ENCODE measurements around the gene IL22RA1. TPM values are rescaled to one million over a fixed set of nuclear protein-coding genes. Genes with fewer than 3 reads are reported as not detected.

Gene IL22RA1
- polyA plus RNA-seq, 1 donor from 2014 or later, result not detected

DNA sequence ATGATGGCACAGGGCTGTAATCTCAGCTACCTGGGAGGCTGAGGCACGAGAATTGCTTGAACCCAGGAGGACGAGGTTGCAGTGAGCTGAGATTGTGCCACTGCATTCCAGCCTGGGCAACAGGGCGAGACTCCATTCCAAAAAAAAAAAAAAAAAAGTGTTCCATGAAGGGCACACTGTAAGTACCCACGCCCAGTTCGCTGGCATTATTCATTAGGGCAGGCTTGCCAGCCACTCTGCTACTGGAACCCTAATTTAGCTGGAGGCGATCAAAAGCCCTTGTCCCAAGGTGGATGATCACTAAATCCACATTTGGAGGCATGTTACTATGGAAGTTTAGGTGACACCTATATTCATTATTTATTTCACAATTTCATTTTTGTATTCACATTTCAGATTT is 39.1 kb upstream of the IL22RA1 start:
- Histone ChIP-seq H3K27ac (ENCODE audit: low read length) (no peak overlapping the region), H3K79me2 (replicated peaks; ENCODE audit: insufficient read depth, low read length) (no peaks in the 10 kb centered on the region), H3K4me2 (ENCODE audit: low read length) (no peak overlapping the region), H3F3A (ENCODE audit: insufficient read depth, low read length, poor library complexity, severe bottlenecking) (no peaks in the 10 kb centered on the region), H3K4me3 (ENCODE audit: low read length) (no peak overlapping the region), H3K36me3 (ENCODE audit: insufficient read depth, low read length) (no peaks in the 10 kb centered on the region), H2AFZ (ENCODE audit: low read depth, low read length) (no peak overlapping the region), H3K27me3 (ENCODE audit: insufficient read depth, low read depth, low read length) (peaks cover 17% of the 10 kb centered on the region), H3K9ac (ENCODE audit: low read length) (no peak overlapping the region), H3K9me2 (ENCODE audit: insufficient read depth, low read length) (no peaks in the 10 kb centered on the region), H4K20me1 (ENCODE audit: insufficient read depth) (no peaks in the 10 kb centered on the region), H3K9me3 (ENCODE audit: low read length) (no peaks in the 10 kb centered on the region)
- TF ChIP-seq POLR2AphosphoS5 (IDR thresholded peaks at IDR 0.05), result no peak
- TF ChIP-seq RAD21 (conservative IDR thresholded peaks at IDR 0.05), result no peak
- TF ChIP-seq, protein P1, sequence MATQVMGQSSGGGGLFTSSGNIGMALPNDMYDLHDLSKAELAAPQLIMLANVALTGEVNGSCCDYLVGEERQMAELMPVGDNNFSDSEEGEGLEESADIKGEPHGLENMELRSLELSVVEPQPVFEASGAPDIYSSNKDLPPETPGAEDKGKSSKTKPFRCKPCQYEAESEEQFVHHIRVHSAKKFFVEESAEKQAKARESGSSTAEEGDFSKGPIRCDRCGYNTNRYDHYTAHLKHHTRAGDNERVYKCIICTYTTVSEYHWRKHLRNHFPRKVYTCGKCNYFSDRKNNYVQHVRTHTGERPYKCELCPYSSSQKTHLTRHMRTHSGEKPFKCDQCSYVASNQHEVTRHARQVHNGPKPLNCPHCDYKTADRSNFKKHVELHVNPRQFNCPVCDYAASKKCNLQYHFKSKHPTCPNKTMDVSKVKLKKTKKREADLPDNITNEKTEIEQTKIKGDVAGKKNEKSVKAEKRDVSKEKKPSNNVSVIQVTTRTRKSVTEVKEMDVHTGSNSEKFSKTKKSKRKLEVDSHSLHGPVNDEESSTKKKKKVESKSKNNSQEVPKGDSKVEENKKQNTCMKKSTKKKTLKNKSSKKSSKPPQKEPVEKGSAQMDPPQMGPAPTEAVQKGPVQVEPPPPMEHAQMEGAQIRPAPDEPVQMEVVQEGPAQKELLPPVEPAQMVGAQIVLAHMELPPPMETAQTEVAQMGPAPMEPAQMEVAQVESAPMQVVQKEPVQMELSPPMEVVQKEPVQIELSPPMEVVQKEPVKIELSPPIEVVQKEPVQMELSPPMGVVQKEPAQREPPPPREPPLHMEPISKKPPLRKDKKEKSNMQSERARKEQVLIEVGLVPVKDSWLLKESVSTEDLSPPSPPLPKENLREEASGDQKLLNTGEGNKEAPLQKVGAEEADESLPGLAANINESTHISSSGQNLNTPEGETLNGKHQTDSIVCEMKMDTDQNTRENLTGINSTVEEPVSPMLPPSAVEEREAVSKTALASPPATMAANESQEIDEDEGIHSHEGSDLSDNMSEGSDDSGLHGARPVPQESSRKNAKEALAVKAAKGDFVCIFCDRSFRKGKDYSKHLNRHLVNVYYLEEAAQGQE (IDR thresholded peaks at IDR 0.05; ENCODE audit: borderline replicate concordance), result no peak
- TF ChIP-seq TAF1 (IDR thresholded peaks at IDR 0.05; ENCODE audit: low read depth), result no peak
- TF ChIP-seq EP300 (conservative IDR thresholded peaks at IDR 0.05; ENCODE audit: poor library complexity, severe bottlenecking), result no peak
- no peak for TF ChIP-seq EZH2 (IDR thresholded peaks at IDR 0.05; ENCODE audit: borderline replicate concordance, insufficient read depth, low read length, poor library complexity, severe bottlenecking)
- TF ChIP-seq SMC3 (conservative IDR thresholded peaks at IDR 0.05; ENCODE audit: poor library complexity), result no peak
- no peak for TF ChIP-seq MXI1 (conservative IDR thresholded peaks at IDR 0.05; ENCODE audit: poor library complexity, severe bottlenecking)
- TF ChIP-seq, protein P2, sequence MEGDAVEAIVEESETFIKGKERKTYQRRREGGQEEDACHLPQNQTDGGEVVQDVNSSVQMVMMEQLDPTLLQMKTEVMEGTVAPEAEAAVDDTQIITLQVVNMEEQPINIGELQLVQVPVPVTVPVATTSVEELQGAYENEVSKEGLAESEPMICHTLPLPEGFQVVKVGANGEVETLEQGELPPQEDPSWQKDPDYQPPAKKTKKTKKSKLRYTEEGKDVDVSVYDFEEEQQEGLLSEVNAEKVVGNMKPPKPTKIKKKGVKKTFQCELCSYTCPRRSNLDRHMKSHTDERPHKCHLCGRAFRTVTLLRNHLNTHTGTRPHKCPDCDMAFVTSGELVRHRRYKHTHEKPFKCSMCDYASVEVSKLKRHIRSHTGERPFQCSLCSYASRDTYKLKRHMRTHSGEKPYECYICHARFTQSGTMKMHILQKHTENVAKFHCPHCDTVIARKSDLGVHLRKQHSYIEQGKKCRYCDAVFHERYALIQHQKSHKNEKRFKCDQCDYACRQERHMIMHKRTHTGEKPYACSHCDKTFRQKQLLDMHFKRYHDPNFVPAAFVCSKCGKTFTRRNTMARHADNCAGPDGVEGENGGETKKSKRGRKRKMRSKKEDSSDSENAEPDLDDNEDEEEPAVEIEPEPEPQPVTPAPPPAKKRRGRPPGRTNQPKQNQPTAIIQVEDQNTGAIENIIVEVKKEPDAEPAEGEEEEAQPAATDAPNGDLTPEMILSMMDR (IDR thresholded peaks at IDR 0.05; ENCODE audit: poor library complexity, severe bottlenecking), result no peak

DNA sequence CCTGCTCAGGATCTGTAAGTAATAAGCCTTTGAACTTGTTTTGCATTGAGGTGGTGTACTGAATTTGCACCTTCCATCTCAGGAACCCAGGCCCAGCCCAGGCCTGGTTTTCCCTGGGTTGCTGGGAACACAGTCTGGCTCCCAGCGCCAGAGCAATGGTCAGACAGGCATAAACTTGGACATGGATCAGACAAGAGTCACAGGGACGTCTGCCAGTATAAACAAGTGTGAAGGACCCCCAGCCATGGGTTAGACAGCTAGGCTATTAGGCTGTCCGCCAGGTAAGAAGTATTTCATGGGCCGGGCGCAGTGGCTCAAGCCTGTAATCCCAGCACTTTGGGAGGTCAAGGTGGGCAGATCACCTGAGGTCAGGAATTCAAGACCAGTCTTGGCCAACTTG is 38.7 kb upstream of the IL22RA1 start:
- Histone ChIP-seq H3K27ac (ENCODE audit: low read length) (no peak overlapping the region), H3K9me3 (ENCODE audit: low read length) (no peaks in the 10 kb centered on the region), H4K20me1 (ENCODE audit: insufficient read depth) (no peaks in the 10 kb centered on the region), H2AFZ (ENCODE audit: low read depth, low read length) (no peak overlapping the region), H3K9me2 (ENCODE audit: insufficient read depth, low read length) (no peaks in the 10 kb centered on the region), H3K4me3 (ENCODE audit: low read length) (no peak overlapping the region), H3K4me2 (ENCODE audit: low read length) (no peak overlapping the region), H3F3A (ENCODE audit: insufficient read depth, low read length, poor library complexity, severe bottlenecking) (no peaks in the 10 kb centered on the region), H3K27me3 (ENCODE audit: insufficient read depth, low read depth, low read length) (peaks cover 12% of the 10 kb centered on the region), H3K79me2 (replicated peaks; ENCODE audit: insufficient read depth, low read length) (no peaks in the 10 kb centered on the region), H3K9ac (ENCODE audit: low read length) (no peak overlapping the region), H3K36me3 (ENCODE audit: insufficient read depth, low read length) (no peaks in the 10 kb centered on the region)
- TF ChIP-seq EZH2 (IDR thresholded peaks at IDR 0.05; ENCODE audit: borderline replicate concordance, insufficient read depth, low read length, poor library complexity, severe bottlenecking) (no peak), EP300 (conservative IDR thresholded peaks at IDR 0.05; ENCODE audit: poor library complexity, severe bottlenecking) (no peak), MXI1 (conservative IDR thresholded peaks at IDR 0.05; ENCODE audit: poor library complexity, severe bottlenecking) (no peak), SMC3 (conservative IDR thresholded peaks at IDR 0.05; ENCODE audit: poor library complexity) (no peak)
- TF ChIP-seq, protein P1 (IDR thresholded peaks at IDR 0.05; ENCODE audit: borderline replicate concordance), result no peak
- TF ChIP-seq, protein P2 (IDR thresholded peaks at IDR 0.05; ENCODE audit: poor library complexity, severe bottlenecking), result no peak
